HG03439 (cell line): Measurements from ENCODE around the gene PP2D1.
"Not testable (repeated sequence)": the region's sequence is repeated elsewhere in the genome, so short reads cannot be mapped to it uniquely, and the experiment has no call there.

Experiments
- ATAC-seq: cut with Tn5 transposase; IDR thresholded peaks from one replicate; pipeline ENCODE4 v1.9.1; 2021; ENCODE audit warnings: mild to moderate bottlenecking, moderate library complexity; ENCODE audit not compliant: unreplicated experiment

Gene PP2D1

GRCh38 chr3:20040548-20041196 lies 28.6 kb upstream of the PP2D1 start:
- peak; percentile 44 for ATAC-seq

GRCh38 chr3:20039765-20040547 lies 27.9 kb upstream of the PP2D1 start, which contains the start of gene KAT2B:
TSS of gene KAT2B (plus strand) at chr3:20040446. CDS start at chr3:20040478, 32 bp downstream.
- ATAC-seq: peak; percentile 51

DNA sequence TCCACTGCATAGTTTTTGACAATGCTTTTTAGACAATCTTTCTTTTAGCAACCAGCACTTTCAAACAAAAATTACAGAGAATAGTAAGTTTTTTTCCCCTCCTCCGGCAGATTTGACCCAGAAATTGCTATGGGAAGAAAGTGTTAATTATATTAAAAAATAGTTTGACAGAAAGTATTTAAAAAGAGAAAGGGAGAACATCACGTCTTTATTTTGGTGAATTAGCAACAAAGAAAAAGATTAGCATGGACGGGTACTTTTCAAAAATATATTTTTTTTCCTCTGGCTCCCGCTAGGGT lies 27.4 kb upstream of the PP2D1 start:
- no peak for ATAC-seq

- no peak for ATAC-seq
These were observed 26.8 kb upstream of the PP2D1 start for GRCh38 chr3:20038699-20039465.

GRCh38 chr3:20037255-20037996 lies 25.4 kb upstream of the PP2D1 start:
- no peak for ATAC-seq

DNA sequence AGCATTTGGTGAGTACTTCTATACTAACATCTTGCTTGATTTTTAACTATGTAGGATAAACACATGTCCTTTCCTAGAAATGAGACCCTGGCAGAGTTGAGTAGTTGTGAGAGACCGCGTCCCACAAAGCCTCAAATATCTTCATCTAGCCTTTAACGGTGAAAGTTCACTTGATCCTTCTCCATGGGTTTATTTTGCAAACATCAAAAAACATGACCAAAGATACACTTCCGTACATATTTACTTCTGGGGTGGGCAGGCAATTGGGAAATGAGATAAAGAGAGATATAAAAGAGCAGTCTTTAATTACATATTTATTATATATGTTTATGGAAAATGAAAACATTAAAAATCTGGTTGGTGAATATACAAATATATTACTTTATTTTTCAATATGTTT lies 23.0 kb upstream of the PP2D1 start:
- no peak for ATAC-seq

DNA sequence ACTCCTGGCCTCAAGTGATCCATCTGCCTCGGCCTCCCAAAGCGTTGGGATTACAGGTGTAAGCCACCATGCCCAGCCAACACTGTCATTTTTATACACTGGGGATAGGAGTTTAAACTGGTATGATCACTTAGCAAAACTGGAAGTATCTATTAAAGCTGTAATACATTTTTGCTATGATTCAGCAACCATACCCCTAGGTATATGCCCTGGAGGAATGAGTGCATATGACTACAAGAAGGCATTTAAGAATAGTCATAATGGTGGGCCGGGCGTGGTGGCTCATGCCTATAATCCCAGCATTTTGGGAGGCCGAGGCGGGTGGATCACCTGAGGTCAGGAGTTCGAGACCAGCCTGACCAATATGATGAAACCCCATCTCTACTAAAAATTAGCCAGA lies 19.9 kb upstream of the PP2D1 start:
- ATAC-seq: not testable (repeated sequence)

DNA sequence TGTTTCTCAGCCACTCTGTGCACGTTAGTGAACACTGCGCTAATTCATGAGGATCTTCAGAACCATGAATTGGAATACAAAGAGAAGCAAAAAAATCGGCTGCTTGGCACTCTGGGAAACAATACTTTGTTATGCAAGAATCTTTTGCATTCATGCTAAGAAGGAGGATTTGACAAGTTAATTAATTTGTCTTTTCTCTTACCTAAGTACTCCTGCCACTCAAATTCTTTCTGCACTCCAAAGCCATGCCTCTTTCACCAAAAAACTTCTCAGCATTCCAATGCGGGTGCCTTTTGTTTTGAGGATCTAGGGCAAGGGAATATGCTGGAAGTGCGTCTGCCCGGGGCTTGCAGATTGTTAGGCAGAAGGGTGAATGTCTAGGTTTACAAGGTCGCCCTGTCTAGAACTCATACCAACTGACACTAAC lies 16.9 kb upstream of the PP2D1 start:
- no peak for ATAC-seq

- no peak for ATAC-seq
These were observed 15.1 kb upstream of the PP2D1 start for GRCh38 chr3:20027136-20027535.

GRCh38 chr3:20023623-20024405 lies 11.8 kb upstream of the PP2D1 start:
- ATAC-seq: no peak

DNA sequence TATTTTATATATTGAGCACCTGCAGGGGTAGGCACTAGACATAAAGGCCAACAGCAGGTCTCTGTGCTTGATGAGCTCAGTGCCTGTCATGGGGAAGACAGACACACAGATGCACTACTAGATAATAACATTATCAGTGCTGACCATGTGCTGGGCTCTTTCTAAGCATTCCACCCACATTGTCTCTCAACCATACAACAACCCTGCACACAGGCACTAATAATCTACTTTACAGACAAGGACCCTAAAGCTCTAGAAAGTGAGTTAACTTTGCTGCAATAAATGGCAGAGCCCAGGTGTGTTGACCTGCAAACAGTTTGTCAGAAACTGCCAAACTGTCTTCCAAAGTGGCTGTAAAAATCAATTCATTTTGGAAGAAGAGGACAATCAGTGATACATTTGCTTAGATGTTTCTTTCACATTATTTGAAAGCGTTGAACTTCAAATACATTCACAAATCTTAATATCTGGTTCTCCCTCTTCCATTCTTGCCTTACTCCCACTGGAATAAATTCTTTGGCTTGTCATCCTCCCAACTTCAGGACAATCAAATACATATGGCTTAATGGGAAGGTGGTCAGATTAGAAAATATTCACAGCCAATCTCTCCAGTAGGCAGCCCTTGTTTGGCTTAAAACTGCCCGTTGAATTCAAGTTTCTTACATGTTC lies 11.0 kb upstream of the PP2D1 start:
- ATAC-seq: no peak

DNA sequence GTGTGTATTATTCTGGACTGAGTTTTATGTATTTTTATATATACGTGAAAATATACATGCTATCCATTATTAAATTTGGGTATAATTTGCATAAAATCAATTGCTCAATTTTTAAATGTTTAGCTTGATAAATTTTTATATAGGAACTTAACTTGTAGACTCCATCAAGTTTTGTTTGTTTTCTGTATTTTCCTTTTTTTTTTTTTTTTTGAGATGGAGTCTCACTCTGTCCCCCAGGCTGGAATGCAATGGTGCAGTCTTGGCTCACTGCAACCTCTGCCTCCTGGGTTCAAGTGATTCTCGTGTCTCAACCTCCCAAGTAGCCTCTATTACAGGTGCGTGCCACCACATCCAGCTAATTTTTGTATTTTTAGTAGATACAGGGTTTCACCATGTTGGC lies 4.0 kb upstream of the PP2D1 start:
- not testable (repeated sequence) for ATAC-seq

GRCh38 chr3:20015525-20015924 lies 3.5 kb upstream of the PP2D1 start:
- ATAC-seq: no peak

- no peak for ATAC-seq
These were observed 1.3 kb upstream of the PP2D1 start for GRCh38 chr3:20013396-20013795.

- ATAC-seq: no peak
These were observed 3.4 kb downstream of the PP2D1 start for GRCh38 chr3:20008646-20009045.

GRCh38 chr3:20007960-20008359 lies 4.1 kb downstream of the PP2D1 start:
- no peak for ATAC-seq

DNA sequence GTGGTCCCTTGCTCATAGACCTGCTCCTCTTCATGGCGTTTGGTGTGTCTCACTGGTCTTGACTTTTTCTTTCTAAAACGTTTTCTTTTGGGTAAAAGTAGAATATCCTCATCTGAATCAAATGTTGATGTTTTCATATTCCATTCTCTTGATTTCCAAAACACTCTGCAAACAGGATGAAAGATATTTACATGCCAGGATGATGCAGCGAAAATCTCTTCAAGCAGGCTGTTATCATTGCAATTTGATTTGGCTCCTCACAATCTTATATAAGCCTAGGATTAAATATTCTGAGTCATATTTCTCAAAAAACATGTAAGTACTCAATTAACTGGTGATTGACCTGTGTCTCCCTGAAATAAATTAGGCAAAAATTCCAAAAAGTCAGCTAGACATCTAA lies 10.1 kb downstream of the PP2D1 start:
- no peak for ATAC-seq

- no peak for ATAC-seq
These were observed 14.6 kb downstream of the PP2D1 start for GRCh38 chr3:19997502-19997901.

DNA sequence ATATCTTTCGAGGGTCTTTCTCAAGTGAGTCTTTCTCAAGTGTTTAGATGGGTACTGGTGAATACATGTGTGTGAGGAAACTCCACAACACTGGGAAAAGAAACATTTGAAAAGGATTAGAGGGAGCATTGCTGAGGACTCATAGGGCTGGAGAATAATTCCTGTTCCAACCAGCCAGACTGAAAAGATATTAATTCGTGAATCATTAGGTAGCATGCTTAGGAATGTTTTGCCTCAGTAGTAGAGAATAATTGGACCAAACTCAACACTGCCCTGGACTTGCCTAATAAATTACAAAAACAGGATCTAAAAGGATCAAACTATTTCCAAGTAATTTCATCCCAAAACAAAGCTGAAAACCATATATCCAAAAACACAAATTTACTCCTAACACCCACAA lies 17.3 kb downstream of the PP2D1 start:
- no peak for ATAC-seq

GRCh38 chr3:19988904-19989303 lies 23.2 kb downstream of the PP2D1 start:
- not testable (repeated sequence) for ATAC-seq
